Measurements from ENCODE around the gene CCR4. TPM values are rescaled to one million over a fixed set of nuclear protein-coding genes. Genes with fewer than 3 reads are reported as not detected.
A peak's percentile ranks its signal among the peaks of the same experiment; 100 is the strongest.
"Not testable (repeated sequence)": the region's sequence is repeated elsewhere in the genome, so short reads cannot be mapped to it uniquely, and the experiment has no call there.

Gene CCR4
- total RNA-seq, 1 experiment from 2014 or later, result not detected

- CTCF ChIA-PET, result interaction anchor here (0.6 to 1.2 kb wide), 3 partner anchors 11 to 49 kb away, joined by 3 read pairs; no protein-coding TSS in a partner anchor
- intact Hi-C loops (cut with micrococcal nuclease), result no loop called here
- no peak for TF ChIP-seq CTCF (IDR thresholded peaks at IDR 0.05; ENCODE audit: unreplicated experiment)
- no peaks in the 10 kb centered on the region for H3K36me3 Mint-ChIP-seq (ENCODE audit: insufficient read depth, unreplicated experiment)
- BruUV-seq (replicated peaks), result no TSS peak
- H3K4me3 Mint-ChIP-seq (ENCODE audit: unreplicated experiment), result no peak overlapping the region
- peak overlapping the region; percentile 69 for H3K27ac Mint-ChIP-seq (ENCODE audit: low read depth, unreplicated experiment)
- H3K9me3 Mint-ChIP-seq (ENCODE audit: unreplicated experiment), result no peaks in the 10 kb centered on the region
- POLR2A ChIA-PET, result interaction anchor here (0.6 to 3.8 kb wide), 5 partner anchors 7 to 269 kb away, joined by 3 to 29 read pairs (median 4); no protein-coding TSS in a partner anchor
- H3K27me3 Mint-ChIP-seq (ENCODE audit: insufficient read depth, unreplicated experiment), result no peaks in the 10 kb centered on the region
- H3K4me1 Mint-ChIP-seq (ENCODE audit: insufficient read depth, unreplicated experiment), result peaks cover 9% of the 10 kb centered on the region
- DNase-seq (ENCODE audit: unreplicated experiment), result no peak
These were observed 29.4 kb upstream of the CCR4 start for GRCh38 chr3:32922078-32922477.

- intact Hi-C loops (cut with micrococcal nuclease), result no loop called here
- POLR2A ChIA-PET, result no interaction called here
- Mint-ChIP-seq H3K4me3 (ENCODE audit: unreplicated experiment) (no peak overlapping the region), H3K36me3 (ENCODE audit: insufficient read depth, unreplicated experiment) (no peaks in the 10 kb centered on the region), H3K27me3 (ENCODE audit: insufficient read depth, unreplicated experiment) (no peaks in the 10 kb centered on the region), H3K4me1 (ENCODE audit: insufficient read depth, unreplicated experiment) (peaks cover 18% of the 10 kb centered on the region), H3K27ac (ENCODE audit: low read depth, unreplicated experiment) (no peak overlapping the region), H3K9me3 (ENCODE audit: unreplicated experiment) (no peaks in the 10 kb centered on the region)
- CTCF ChIA-PET, result no interaction called here
- no TSS peak for BruUV-seq (replicated peaks)
- DNase-seq (ENCODE audit: unreplicated experiment), result no peak
- no peak for TF ChIP-seq CTCF (IDR thresholded peaks at IDR 0.05; ENCODE audit: unreplicated experiment)
These were observed 21.3 kb upstream of the CCR4 start for GRCh38 chr3:32930161-32930560.

- H3K36me3 Mint-ChIP-seq (ENCODE audit: insufficient read depth, unreplicated experiment); H3K4me3 Mint-ChIP-seq (ENCODE audit: unreplicated experiment); H3K27me3 Mint-ChIP-seq (ENCODE audit: insufficient read depth, unreplicated experiment); H3K9me3 Mint-ChIP-seq (ENCODE audit: unreplicated experiment); BruUV-seq (replicated peaks); H3K27ac Mint-ChIP-seq (ENCODE audit: low read depth, unreplicated experiment); DNase-seq (ENCODE audit: unreplicated experiment); intact Hi-C loops (cut with micrococcal nuclease): not testable (repeated sequence)
- peaks cover 18% of the 10 kb centered on the region for H3K4me1 Mint-ChIP-seq (ENCODE audit: insufficient read depth, unreplicated experiment)
- CTCF ChIA-PET, result interaction anchor here (0.6 to 1.2 kb wide), 5 partner anchors 75 to 556 kb away, joined by 3 to 4 read pairs (median 3); no protein-coding TSS in a partner anchor
- POLR2A ChIA-PET, result interaction anchor here (0.6 kb wide), 1 partner anchor 226 kb away, joined by 3 read pairs; no protein-coding TSS in a partner anchor
These were observed 20.2 kb upstream of the CCR4 start for GRCh38 chr3:32931273-32931672.

GRCh38 chr3:32934150-32934742 is 17.2 kb upstream of the CCR4 start:
- no TSS peak for BruUV-seq (replicated peaks)
- POLR2A ChIA-PET, result interaction anchor here (0.7 to 1.6 kb wide), 3 partner anchors 19 to 200 kb away, joined by 3 to 4 read pairs (median 4); no protein-coding TSS in a partner anchor
- peak; percentile 67 for TF ChIP-seq CTCF (IDR thresholded peaks at IDR 0.05; ENCODE audit: unreplicated experiment)
- H3K27ac Mint-ChIP-seq (ENCODE audit: low read depth, unreplicated experiment), result no peak overlapping the region
- no peaks in the 10 kb centered on the region for H3K36me3 Mint-ChIP-seq (ENCODE audit: insufficient read depth, unreplicated experiment)
- intact Hi-C loops (cut with micrococcal nuclease), result loop anchor here (1.0 to 2.0 kb wide), 3 partner anchors 153 to 423 kb away; no protein-coding TSS in a partner anchor
- peaks cover 14% of the 10 kb centered on the region for H3K4me1 Mint-ChIP-seq (ENCODE audit: insufficient read depth, unreplicated experiment)
- peak; percentile 42 for DNase-seq (ENCODE audit: unreplicated experiment)
- H3K4me3 Mint-ChIP-seq (ENCODE audit: unreplicated experiment), result no peak overlapping the region
- H3K9me3 Mint-ChIP-seq (ENCODE audit: unreplicated experiment), result no peaks in the 10 kb centered on the region
- no peaks in the 10 kb centered on the region for H3K27me3 Mint-ChIP-seq (ENCODE audit: insufficient read depth, unreplicated experiment)
- CTCF ChIA-PET, result interaction anchor here (0.6 to 3.4 kb wide), 31 partner anchors 9 to 431 kb away, joined by 3 to 77 read pairs (median 4); no protein-coding TSS in a partner anchor

Measured in MCF 10A (cell line).